ENCODE measurements around the gene PYCARD.

DNA sequence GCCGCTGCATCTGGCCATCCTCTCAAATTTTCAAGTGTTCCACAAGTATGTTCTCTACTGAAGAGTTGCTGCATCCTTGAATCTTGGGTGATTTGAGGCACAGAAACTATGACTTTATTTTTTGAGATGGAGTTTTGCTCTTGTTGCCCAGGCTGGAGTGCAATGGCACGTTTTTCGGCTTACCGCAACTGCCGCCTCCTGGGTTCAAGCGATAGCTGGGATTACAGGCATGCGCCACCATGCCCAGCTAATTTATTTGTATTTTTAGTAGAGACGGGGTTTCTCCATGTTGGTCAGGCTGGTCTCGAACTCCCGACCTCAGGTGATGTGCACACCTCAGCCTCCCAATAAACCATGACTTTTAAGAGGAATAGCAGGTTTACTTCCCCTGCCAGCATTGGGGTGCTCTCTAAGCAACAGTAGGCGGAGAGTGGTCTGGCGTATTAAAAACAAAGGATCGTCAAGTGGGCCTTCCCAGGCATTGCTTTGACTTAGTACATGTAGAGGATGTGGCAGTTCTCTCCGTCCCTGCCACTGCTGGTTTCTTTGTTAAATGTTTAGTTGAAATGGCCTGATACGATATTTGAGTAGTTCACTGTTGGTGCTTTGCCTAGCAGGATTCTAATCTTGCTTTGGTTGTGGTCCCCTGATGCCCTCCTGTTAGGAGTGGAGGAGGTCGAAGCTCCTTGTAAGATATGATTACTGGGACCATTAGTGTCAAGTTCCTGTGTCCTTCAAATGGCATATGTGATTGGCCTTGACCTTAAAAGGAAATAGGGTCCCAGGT, 9.5 kb downstream of the PYCARD start:
- TF ChIP-seq, protein P1, sequence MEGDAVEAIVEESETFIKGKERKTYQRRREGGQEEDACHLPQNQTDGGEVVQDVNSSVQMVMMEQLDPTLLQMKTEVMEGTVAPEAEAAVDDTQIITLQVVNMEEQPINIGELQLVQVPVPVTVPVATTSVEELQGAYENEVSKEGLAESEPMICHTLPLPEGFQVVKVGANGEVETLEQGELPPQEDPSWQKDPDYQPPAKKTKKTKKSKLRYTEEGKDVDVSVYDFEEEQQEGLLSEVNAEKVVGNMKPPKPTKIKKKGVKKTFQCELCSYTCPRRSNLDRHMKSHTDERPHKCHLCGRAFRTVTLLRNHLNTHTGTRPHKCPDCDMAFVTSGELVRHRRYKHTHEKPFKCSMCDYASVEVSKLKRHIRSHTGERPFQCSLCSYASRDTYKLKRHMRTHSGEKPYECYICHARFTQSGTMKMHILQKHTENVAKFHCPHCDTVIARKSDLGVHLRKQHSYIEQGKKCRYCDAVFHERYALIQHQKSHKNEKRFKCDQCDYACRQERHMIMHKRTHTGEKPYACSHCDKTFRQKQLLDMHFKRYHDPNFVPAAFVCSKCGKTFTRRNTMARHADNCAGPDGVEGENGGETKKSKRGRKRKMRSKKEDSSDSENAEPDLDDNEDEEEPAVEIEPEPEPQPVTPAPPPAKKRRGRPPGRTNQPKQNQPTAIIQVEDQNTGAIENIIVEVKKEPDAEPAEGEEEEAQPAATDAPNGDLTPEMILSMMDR (IDR thresholded peaks at IDR 0.05) = no peak
- TF ChIP-seq EP300 (IDR thresholded peaks at IDR 0.05) (no peak), POLR2A (IDR thresholded peaks at IDR 0.05) (no peak)
